OCI-M2 (cell line): Measurements from ENCODE around the gene CAMK1D.
"Not testable (repeated sequence)": the region's sequence is repeated elsewhere in the genome, so short reads cannot be mapped to it uniquely, and the experiment has no call there.

Experiments
- DNase-seq: peaks from one replicate; lab custom pipeline; 2025; ENCODE audit not compliant: unreplicated experiment; lab: John Stamatoyannopoulos, UW

CAMK1D gene

GRCh38 chr10:12348870-12349628 lies at the start of gene CAMK1D:
Gene CAMK1D, plus strand, starts transcription at chr10:12349547.
- no peak for DNase-seq

GRCh38 chr10:12301036-12301435 lies 48.3 kb upstream of the CAMK1D start:
- DNase-seq: not testable (repeated sequence)

- no peak for DNase-seq
Observed at GRCh38 chr10:12308057-12308456, 41.3 kb upstream of the CAMK1D start.

- DNase-seq: no peak
Observed at GRCh38 chr10:12308736-12309375, 40.5 kb upstream of the CAMK1D start.

GRCh38 chr10:12309783-12310182 lies 39.6 kb upstream of the CAMK1D start:
- not testable (repeated sequence) for DNase-seq

- no peak for DNase-seq
Observed at GRCh38 chr10:12314836-12315235, 34.5 kb upstream of the CAMK1D start.

GRCh38 chr10:12319076-12319475 lies 30.3 kb upstream of the CAMK1D start:
- DNase-seq: no peak

- DNase-seq: no peak
Observed at GRCh38 chr10:12320892-12321291, 28.5 kb upstream of the CAMK1D start.

- no peak for DNase-seq
Observed at GRCh38 chr10:12321641-12322040, 27.7 kb upstream of the CAMK1D start.

GRCh38 chr10:12322583-12323131 lies 26.7 kb upstream of the CAMK1D start:
- no peak for DNase-seq

GRCh38 chr10:12324530-12324929 lies 24.8 kb upstream of the CAMK1D start:
- DNase-seq: no peak

- no peak for DNase-seq
Observed at GRCh38 chr10:12327074-12327473, 22.3 kb upstream of the CAMK1D start.

- DNase-seq: no peak
Observed at GRCh38 chr10:12327476-12327875, 21.9 kb upstream of the CAMK1D start.

GRCh38 chr10:12328312-12328711 lies 21.0 kb upstream of the CAMK1D start:
- not testable (repeated sequence) for DNase-seq

- DNase-seq: no peak
Observed at GRCh38 chr10:12332572-12333379, 16.6 kb upstream of the CAMK1D start.

- DNase-seq: no peak
Observed at GRCh38 chr10:12333380-12334185, 15.8 kb upstream of the CAMK1D start.

GRCh38 chr10:12334186-12334530 lies 15.2 kb upstream of the CAMK1D start:
- DNase-seq: no peak

GRCh38 chr10:12335169-12335568 lies 14.2 kb upstream of the CAMK1D start:
- not testable (repeated sequence) for DNase-seq

- no peak for DNase-seq
Observed at GRCh38 chr10:12337453-12338372, 11.6 kb upstream of the CAMK1D start.

GRCh38 chr10:12338981-12339380 lies 10.4 kb upstream of the CAMK1D start:
- DNase-seq: no peak
